ENCODE data around the gene TUBGCP2.

- no peak for TF ChIP-seq CTCF (IDR thresholded peaks at IDR 0.05)
- no peak for TF ChIP-seq POLR2A (IDR thresholded peaks at IDR 0.05)
- TF ChIP-seq POLR2AphosphoS5 (IDR thresholded peaks at IDR 0.05): no peak
- TF ChIP-seq EP300 (IDR thresholded peaks at IDR 0.05): no peak
These were observed 30.6 kb downstream of the TUBGCP2 start for GRCh38 chr10:133277993-133278576.

All from suprapubic skin (tissue), 4 donors.